Measurements from ENCODE around the gene UNC5CL. TPM values are rescaled to one million over a fixed set of nuclear protein-coding genes. Genes with fewer than 3 reads are reported as not detected.

UNC5CL gene
- total and polyA plus RNA-seq, 11 donors, result 0.21 to 1.1 (median 0.50) TPM

- WGBS, 4 donors, result 52 to 69% (median 62%) methylated on average over 2 of the region's 2 CpGs
- ATAC-seq, result peak; percentile 50 to 77 (median 62)
- H3K4me3 ChIP-seq, result peak overlapping the region in 3 of 12 donors; percentile 18 to 31 (median 19)
These were observed 24.9 kb upstream of the UNC5CL start for GRCh38 chr6:41063884-41064285.

GRCh38 chr6:41062056-41062455 is 23.0 kb upstream of the UNC5CL start:
- WGBS, 4 donors, result 45 to 70% (median 65%) methylated on average over 1 of the region's 1 CpG
- Histone ChIP-seq H3K27ac (peak overlapping the region in 9 of 12 donors; percentile 9 to 80 (median 46)), H3K4me1 (peaks cover 0 to 68% (median 17%) of the 10 kb centered on the region in 12 donors), H3K4me3 (peak overlapping the region in 7 of 12 donors; percentile 15 to 32 (median 19)), H3K27me3 (no peaks in the 10 kb centered on the region), H3K36me3 (peaks cover 0 to 59% (median 52%) of the 10 kb centered on the region in 9 donors), H3K9me3 (no peaks in the 10 kb centered on the region)
- DNase-seq (no peak), ATAC-seq (no peak)
- intact Hi-C loops (cut with DNase I), result loop anchor here in 5 of 10 donors (5.0 to 10.0 kb wide), 3 partner anchors 55 to 165 kb away; no protein-coding TSS in a partner anchor
- TF ChIP-seq POLR2A (IDR thresholded peaks at IDR 0.05) (no peak), CTCF (IDR thresholded peaks at IDR 0.05) (no peak)

More at GRCh38 chr6:41063884-41064285, 24.9 kb upstream of the UNC5CL start:
- H3K27me3 ChIP-seq, result no peaks in the 10 kb centered on the region
- peaks cover 0 to 55% (median 14%) of the 10 kb centered on the region in 12 donors for H3K4me1 ChIP-seq
- H3K36me3 ChIP-seq, result peaks cover 0 to 78% (median 70%) of the 10 kb centered on the region in 9 donors
- H3K27ac ChIP-seq, result peak overlapping the region in 10 of 12 donors; percentile 9 to 80 (median 51)
- intact Hi-C loops (cut with DNase I), result loop anchor here in 6 of 10 donors (2.0 to 10.0 kb wide), 4 partner anchors 35 to 167 kb away; no protein-coding TSS in a partner anchor
- no peaks in the 10 kb centered on the region for H3K9me3 ChIP-seq
- peak in 1 of 12 donors; percentile 11 for TF ChIP-seq CTCF (IDR thresholded peaks at IDR 0.05)
- TF ChIP-seq POLR2A (IDR thresholded peaks at IDR 0.05), result no peak
- DNase-seq, result no peak

GRCh38 chr6:41061196-41061726 is 22.2 kb upstream of the UNC5CL start:
- H3K4me3 ChIP-seq, result peak overlapping the region in 5 of 12 donors; percentile 10 to 32 (median 16)
- peak overlapping the region in 10 of 12 donors; percentile 9 to 80 (median 40) for H3K27ac ChIP-seq
- TF ChIP-seq CTCF (IDR thresholded peaks at IDR 0.05), result no peak
- no peak for TF ChIP-seq POLR2A (IDR thresholded peaks at IDR 0.05)
- H3K4me1 ChIP-seq, result peaks cover 0 to 67% (median 15%) of the 10 kb centered on the region in 12 donors
- intact Hi-C loops (cut with DNase I), result loop anchor here in 5 of 10 donors (5.0 to 10.0 kb wide), 3 partner anchors 54 to 164 kb away; no protein-coding TSS in a partner anchor
- DNase-seq (no peak), ATAC-seq (peak; percentile 2 to 58 (median 16))
- no peaks in the 10 kb centered on the region for H3K9me3 ChIP-seq
- peaks cover 0 to 56% (median 47%) of the 10 kb centered on the region in 9 donors for H3K36me3 ChIP-seq
- no peaks in the 10 kb centered on the region for H3K27me3 ChIP-seq
- WGBS, 4 donors, result 46 to 68% (median 61%) methylated on average over 11 to 13 of the region's 13 CpGs

- Histone ChIP-seq H3K27me3 (no peaks in the 10 kb centered on the region), H3K4me1 (peaks cover 0 to 65% (median 17%) of the 10 kb centered on the region in 12 donors), H3K27ac (peak overlapping the region in 9 of 12 donors; percentile 51 to 90 (median 67)), H3K9me3 (no peaks in the 10 kb centered on the region), H3K4me3 (no peak overlapping the region), H3K36me3 (peaks cover 0 to 41% (median 30%) of the 10 kb centered on the region in 9 donors)
- intact Hi-C loops (cut with DNase I), result no loop called here
- WGBS, 4 donors, result 50 to 90% (median 65%) methylated on average over 1 of the region's 1 CpG
- DNase-seq (no peak), ATAC-seq (no peak)
- TF ChIP-seq CTCF (IDR thresholded peaks at IDR 0.05), result no peak
- TF ChIP-seq POLR2A (IDR thresholded peaks at IDR 0.05), result no peak
These were observed 20.5 kb upstream of the UNC5CL start for GRCh38 chr6:41059556-41059955.

Data from heart left ventricle (tissue), 16 donors.